ENCODE results near the gene PRR29.

DNA sequence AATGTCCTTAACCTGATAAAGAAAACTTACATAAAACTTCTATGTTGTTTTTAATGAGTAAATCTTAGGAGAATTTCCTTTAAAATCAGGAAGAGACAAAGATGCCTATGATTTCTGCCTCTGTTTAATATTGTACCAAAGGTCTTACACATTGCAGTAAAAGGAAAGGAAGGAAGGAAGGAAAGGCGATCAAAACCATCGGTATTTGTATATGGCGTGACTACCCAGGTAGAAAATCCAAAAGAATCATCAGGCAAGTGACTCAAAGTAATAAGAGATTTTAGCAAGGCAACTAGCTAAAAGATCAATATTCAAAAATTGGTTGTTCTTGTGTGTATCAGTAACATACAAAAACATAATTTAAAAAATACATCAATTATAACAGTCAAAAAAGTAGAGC is 18.8 kb downstream of the PRR29 start:
- TF ChIP-seq, protein P1, sequence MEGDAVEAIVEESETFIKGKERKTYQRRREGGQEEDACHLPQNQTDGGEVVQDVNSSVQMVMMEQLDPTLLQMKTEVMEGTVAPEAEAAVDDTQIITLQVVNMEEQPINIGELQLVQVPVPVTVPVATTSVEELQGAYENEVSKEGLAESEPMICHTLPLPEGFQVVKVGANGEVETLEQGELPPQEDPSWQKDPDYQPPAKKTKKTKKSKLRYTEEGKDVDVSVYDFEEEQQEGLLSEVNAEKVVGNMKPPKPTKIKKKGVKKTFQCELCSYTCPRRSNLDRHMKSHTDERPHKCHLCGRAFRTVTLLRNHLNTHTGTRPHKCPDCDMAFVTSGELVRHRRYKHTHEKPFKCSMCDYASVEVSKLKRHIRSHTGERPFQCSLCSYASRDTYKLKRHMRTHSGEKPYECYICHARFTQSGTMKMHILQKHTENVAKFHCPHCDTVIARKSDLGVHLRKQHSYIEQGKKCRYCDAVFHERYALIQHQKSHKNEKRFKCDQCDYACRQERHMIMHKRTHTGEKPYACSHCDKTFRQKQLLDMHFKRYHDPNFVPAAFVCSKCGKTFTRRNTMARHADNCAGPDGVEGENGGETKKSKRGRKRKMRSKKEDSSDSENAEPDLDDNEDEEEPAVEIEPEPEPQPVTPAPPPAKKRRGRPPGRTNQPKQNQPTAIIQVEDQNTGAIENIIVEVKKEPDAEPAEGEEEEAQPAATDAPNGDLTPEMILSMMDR (IDR thresholded peaks at IDR 0.05), result no peak
- TF ChIP-seq POLR2A (IDR thresholded peaks at IDR 0.05), result no peak

Data from stomach (tissue), 4 donors.